HG02884 (cell line): ENCODE results near the gene SMIM10.
"Not testable (repeated sequence)": the region's sequence is repeated elsewhere in the genome, so short reads cannot be mapped to it uniquely, and the experiment has no call there.

Source experiments
- ATAC-seq: cut with Tn5 transposase; IDR thresholded peaks from one replicate; pipeline ENCODE4 v1.9.1; 2021; ENCODE audit warnings: mild to moderate bottlenecking, moderate library complexity; ENCODE audit not compliant: unreplicated experiment

Gene SMIM10

DNA sequence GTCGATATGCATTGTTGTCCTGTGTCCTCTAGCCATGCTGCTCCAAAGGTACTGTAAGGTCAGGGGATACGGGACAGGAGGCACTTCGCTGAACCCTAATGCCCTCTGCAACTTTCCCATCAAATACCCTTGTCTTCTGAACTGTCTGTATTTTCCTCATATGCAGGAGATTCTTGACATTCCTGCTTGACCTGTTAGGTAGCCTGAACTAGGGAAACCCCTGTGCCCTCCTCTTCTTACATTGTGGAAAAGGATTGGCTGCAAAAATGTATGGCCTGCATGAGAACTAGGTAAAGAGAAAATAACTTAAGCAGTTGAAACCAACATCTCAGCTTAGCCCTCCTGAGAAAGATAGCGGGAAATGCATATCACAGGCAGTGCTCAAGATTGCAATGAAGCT lies 20.1 kb downstream of the SMIM10 start:
- no peak for ATAC-seq

DNA sequence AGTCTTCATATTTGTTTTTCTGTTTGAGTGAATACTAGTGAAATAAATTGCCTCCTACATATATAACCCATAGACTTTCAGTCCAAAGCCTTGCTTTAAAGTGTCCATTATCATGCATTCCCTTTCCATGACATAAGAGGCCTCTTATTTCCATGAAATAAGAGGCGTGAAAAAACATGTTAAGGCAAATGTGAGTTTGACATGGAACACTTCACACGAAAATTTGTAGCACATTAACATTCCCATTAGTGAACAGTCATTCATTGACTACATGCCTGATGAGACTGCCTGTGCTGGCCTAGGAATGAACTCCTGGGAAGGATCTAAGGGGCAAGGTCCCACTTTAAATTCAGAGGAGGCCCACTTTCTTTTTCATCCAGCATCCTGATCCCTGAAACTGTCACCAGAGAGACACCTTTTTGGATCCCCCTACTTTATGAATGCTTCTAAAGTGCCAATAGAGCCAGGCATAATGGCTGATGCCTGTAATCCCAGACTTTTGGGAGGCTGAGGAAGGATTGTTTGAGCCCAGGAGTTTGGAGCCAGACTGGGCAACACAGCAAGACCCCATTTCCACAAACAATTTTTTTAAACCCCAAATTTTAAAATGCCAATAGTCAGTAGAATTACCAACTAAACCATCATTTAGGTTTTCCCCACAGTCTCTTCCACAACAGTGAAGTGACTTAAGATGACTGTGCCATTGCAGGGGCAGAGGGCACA lies 24.9 kb downstream of the SMIM10 start:
- ATAC-seq = no peak

DNA sequence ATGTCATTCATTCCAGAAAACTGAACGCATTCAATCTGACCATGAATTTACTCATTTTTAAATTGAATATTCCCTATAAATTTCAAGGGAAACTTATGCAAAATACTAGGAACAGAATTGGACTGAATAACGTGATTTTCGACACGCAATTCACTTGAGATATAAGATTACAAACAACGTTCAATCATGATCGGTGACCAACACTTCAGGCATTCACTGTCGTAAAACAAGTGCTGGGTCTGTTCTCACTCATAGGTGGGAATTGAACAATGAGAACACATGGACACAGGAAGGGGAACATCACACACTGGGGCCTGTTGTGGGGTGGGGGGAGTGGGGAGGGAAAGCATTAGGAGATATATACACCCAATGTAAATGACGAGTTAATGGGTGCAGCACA lies 29.1 kb downstream of the SMIM10 start:
- ATAC-seq = not testable (repeated sequence)

DNA sequence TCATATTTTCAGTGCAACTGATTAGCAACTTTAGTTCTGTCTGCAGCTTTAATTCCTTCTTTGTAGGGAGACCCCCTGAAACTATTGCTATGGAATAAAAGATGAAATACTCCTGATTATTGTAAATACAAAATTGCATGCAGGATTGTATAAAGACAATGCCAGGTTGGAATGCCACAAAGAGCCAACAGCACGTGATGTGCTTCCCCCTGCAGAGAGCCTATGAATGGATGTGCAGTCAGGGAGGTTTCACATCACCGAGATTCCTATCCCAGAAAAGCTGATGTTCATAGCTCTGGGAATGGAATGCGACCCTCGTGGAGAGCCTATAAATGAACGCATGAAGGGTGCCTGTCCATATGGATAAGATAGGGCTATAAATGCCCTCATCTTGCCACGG lies 33.0 kb downstream of the SMIM10 start:
- not testable (repeated sequence) for ATAC-seq

DNA sequence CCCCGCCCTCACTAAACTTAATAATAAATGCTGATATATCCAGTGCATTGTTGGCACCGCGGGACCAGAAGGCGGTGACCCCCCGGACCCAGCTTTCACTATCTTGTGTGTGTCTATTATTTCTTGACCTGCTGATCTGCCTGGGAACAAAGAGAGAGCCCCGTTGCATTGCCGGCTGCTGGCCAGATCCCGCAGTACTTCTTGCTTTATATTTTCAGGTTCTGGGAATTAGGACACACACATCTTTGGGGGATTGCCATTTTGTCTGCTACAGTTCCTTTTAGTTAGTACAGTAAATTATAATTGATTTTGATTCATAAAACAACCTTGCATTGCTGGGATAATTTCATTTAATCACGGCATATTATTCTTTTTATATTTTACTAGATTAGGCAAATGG lies 33.7 kb downstream of the SMIM10 start:
- no peak for ATAC-seq

DNA sequence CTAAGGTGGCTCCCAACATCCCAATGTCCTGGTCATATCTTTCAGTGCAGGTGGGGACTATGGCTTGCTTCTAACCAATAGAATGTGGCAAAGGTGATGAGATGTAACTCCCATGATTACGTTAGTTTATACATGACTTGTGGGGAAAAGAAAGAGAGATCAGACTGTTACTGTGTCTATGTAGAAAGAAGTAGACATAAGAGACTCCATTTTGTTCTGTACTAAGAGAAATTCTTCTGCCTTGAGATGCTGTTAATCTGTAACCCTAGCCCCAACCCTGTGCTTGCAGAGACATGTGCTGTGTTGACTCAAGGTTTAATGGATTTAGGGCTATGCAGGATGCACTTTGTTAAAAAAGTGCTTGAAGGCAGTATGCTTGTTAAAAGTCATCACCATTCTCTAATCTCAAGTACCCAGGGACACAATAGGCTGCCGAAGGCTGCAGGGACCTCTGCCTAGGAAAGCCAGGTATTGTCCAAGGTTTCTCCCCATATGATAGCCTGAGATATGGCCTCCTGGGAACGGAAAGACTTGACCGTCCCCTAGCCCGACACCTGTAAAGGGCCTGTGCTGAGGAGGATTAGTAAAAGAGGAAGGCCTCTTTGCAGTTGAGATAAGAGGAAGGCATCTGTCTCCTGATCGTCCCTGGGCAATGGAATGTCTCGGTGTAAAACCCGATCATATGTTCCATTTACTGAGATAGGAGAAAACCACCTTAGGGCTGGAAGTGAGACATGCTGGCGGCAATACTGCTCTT lies 39.6 kb downstream of the SMIM10 start:
- not testable (repeated sequence) for ATAC-seq

DNA sequence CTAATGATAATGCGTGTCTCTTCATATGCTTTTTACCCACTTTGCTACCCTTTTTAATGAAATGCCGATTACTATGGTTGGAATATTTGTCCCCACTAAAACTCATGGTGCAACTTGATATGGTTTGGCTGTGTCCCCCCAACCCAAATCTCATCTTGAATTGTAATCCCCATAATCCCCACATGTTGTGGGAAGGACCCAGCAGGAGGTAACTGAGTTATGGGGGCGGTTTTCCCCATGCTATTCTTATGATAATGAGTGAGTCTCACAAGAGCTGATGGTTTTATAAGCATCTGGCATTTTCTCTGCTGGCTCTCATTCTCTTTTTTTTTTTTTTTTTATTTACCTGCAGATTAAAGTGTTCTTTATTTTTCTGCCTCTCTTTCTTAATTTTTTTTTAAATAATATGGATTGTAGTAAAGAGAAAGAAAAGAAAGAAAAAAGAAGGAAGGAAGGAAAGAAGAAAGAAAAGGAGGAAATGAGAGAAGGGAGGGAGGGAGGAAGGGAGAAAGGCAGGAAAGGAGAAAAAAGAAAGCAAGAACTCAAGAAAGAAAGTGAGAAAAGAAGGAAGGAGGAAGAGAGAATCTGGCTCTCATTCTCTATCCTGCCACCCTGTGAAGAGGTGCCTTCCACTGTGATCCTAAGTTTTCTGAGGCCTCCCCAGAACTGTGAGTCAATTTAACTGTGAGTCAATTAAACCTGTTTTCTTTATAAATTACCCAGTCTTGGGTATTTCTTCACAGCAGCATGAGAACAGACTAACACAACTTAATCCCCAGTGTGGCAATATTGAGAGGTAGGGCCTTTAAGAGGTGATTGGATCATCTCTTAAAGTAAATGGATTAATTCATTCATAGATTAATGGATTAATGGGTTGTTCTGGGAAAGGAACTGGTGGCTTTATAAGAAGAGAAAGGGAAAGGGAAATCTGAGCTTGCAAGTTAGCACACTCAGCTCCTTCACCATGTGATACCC lies 50.6 kb downstream of the SMIM10 start:
- not testable (repeated sequence) for ATAC-seq
